ENCODE measurements around the gene YPEL1. TPM values are rescaled to one million over a fixed set of nuclear protein-coding genes. Genes with fewer than 3 reads are reported as not detected.

YPEL1 gene
- total and polyA plus RNA-seq, 2 of the 8 experiments (the other 6 are each of a cell fraction or from before 2014, with no cell fraction given), result 6.0 to 6.7 TPM

DNA sequence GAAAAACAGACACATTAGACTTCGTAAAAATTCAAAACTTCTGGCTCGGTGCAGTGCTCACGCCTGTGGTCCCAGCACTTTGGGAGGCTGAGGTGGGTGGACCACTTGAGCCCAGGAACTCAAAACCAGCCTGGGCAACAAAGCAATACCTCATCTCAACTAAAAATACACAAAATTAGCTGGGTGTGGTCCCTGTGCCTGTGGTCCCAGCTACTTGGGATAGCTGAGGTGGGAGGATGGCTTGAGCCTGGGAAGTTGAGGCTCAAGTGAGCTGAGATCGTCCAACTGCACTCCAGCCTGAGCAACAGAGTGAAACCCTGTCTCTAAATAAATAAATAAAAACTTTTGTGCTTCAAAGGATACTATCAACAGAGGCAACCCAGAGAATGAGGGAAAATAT, 23.7 kb downstream of the YPEL1 start:
- Histone ChIP-seq H4K91ac (replicated peaks; ENCODE audit: insufficient read length, low read length) (no peak overlapping the region), H2BK20ac (ENCODE audit: low read length) (no peak overlapping the region), H3K9me3 (ENCODE audit: insufficient read depth in 2 of 2, low read depth in 1 of 2, low read length in 1 of 2) (no peaks in the 10 kb centered on the region), H3K14ac (ENCODE audit: insufficient read length) (no peak overlapping the region), H4K5ac (ENCODE audit: insufficient read length, low read depth, low read length) (no peak overlapping the region), H2AK5ac (ENCODE audit: low read depth, low read length) (no peak overlapping the region), H3K27me3 (replicated peaks in 1 of 4; ENCODE audit: control insufficient read depth in 3 of 4, extremely low read depth in 1 of 4, insufficient read depth in 3 of 4, low read length in 3 of 4) (no peaks in the 10 kb centered on the region), H2BK120ac (replicated peaks; ENCODE audit: low read depth, low read length) (no peak overlapping the region), H2BK5ac (ENCODE audit: low read depth, low read length) (no peak overlapping the region), H3K79me2 (ENCODE audit: control insufficient read depth in 1 of 2, insufficient read depth in 2 of 2, low read length in 2 of 2) (no peaks in the 10 kb centered on the region), H3K79me1 (ENCODE audit: low read depth, low read length) (no peaks in the 10 kb centered on the region), H3K23me2 (ENCODE audit: low read depth, low read length) (no peaks in the 10 kb centered on the region), H3K27ac (ENCODE audit: low read depth, low read length) (no peak overlapping the region), H4K8ac (ENCODE audit: extremely low read depth, insufficient read depth, low read length) (no peak overlapping the region), H4K20me1 (replicated peaks in 1 of 2; ENCODE audit: control insufficient read depth in 1 of 2, insufficient read depth in 2 of 2, low read length in 2 of 2) (peaks cover 0 to 10% of the 10 kb centered on the region in 2 experiments), H3K4me1 (replicated peaks in 1 of 4; ENCODE audit: control insufficient read depth in 3 of 4, insufficient read depth in 4 of 4, low read length in 3 of 4) (no peaks in the 10 kb centered on the region), H3K23ac (ENCODE audit: insufficient read length) (no peak overlapping the region), H2AFZ (ENCODE audit: low read length) (no peak overlapping the region), H3K9ac (replicated peaks in 1 of 4; ENCODE audit: extremely low read depth in 1 of 4, low read depth in 3 of 4, low read length in 3 of 4) (no peak overlapping the region), H3K18ac (ENCODE audit: extremely low read depth, low read length) (no peak overlapping the region), H3K4ac (replicated peaks; ENCODE audit: insufficient read length, low read depth, low read length) (no peak overlapping the region), H3K4me2 (ENCODE audit: insufficient read depth in 1 of 2, low read depth in 2 of 2, low read length in 2 of 2) (no peak overlapping the region), H2BK12ac (ENCODE audit: low read depth, low read length) (no peak overlapping the region), H3K56ac (replicated peaks; ENCODE audit: insufficient read length, low read depth, low read length) (no peak overlapping the region), H2BK15ac (ENCODE audit: low read length) (no peak overlapping the region), H3K4me3 (ENCODE audit: extremely low read depth in 1 of 4, insufficient read depth in 2 of 4, low read depth in 3 of 4, low read length in 4 of 4) (no peak overlapping the region), H3K36me3 (ENCODE audit: control insufficient read depth in 2 of 4, insufficient read depth in 4 of 4, low read length in 3 of 4) (peaks cover 0 to 5% (median 3%) of the 10 kb centered on the region in 4 experiments; a peak in 2 of 8 replicates)
- POLR2A ChIA-PET (ENCODE audit: partially characterized antibody), result interaction anchor here (1.1 kb wide), 1 partner anchor 9 kb away, joined by 3 read pairs; no protein-coding TSS in a partner anchor
- DNase-seq (ENCODE audit: low read depth in 1 of 2, low spot score in 2 of 2) (no peak), FAIRE-seq (no peak)
- WGBS, 2 experiments (ENCODE audit: extremely low coverage in 1 of 2, insufficient coverage in 1 of 2, insufficient read length in 1 of 2, insufficient replicate concordance in 2 of 2, low coverage in 1 of 2, low lambda C conversion rate in 2 of 2, missing lambda C conversion rate in 1 of 2), result 92% methylated on average over 4 of the region's 4 CpGs; no CpG with 5 or more reads in 1 of the 2 experiments
- CTCF ChIA-PET (ENCODE audit: partially characterized antibody), result interaction anchor here (0.7 to 2.9 kb wide), 3 partner anchors 9 to 226 kb away, joined by 3 to 11 read pairs (median 3); no protein-coding TSS in a partner anchor
- TF ChIP-seq CHD2 (IDR thresholded peaks at IDR 0.05; ENCODE audit: low read length) (no peak), SP1 (IDR thresholded peaks at IDR 0.05; ENCODE audit: low read depth, low read length) (no peak), SP2 (IDR thresholded peaks at IDR 0.05; ENCODE audit: low read length) (no peak), BACH1 (IDR thresholded peaks at IDR 0.05; ENCODE audit: low read length) (no peak), RFX5 (IDR thresholded peaks at IDR 0.05; ENCODE audit: borderline replicate concordance, low read depth, low read length) (no peak), POU5F1 (IDR thresholded peaks at IDR 0.05; ENCODE audit: low read depth, low read length) (no peak), SIRT6 (IDR thresholded peaks at IDR 0.05; ENCODE audit: low read length) (no peak), CBX8 (IDR thresholded peaks at IDR 0.05; ENCODE audit: borderline replicate concordance, low read depth, low read length) (no peak), SRF (IDR thresholded peaks at IDR 0.05; ENCODE audit: low read depth, low read length) (no peak), FOSL1 (IDR thresholded peaks at IDR 0.05; ENCODE audit: insufficient read depth, low read depth, low read length) (no peak), BRCA1 (IDR thresholded peaks at IDR 0.05; ENCODE audit: low read depth, low read length) (no peak), CTBP2 (IDR thresholded peaks at IDR 0.05; ENCODE audit: borderline replicate concordance, insufficient read depth, insufficient read length, low read length) (no peak), SP4 (IDR thresholded peaks at IDR 0.05; ENCODE audit: low read length) (no peak), ZNF274 (IDR thresholded peaks at IDR 0.05; ENCODE audit: borderline replicate concordance, extremely low read depth, low read length) (no peak), TAF1 (IDR thresholded peaks at IDR 0.05; ENCODE audit: low read depth, low read length) (no peak)
- TF ChIP-seq, protein P1, sequence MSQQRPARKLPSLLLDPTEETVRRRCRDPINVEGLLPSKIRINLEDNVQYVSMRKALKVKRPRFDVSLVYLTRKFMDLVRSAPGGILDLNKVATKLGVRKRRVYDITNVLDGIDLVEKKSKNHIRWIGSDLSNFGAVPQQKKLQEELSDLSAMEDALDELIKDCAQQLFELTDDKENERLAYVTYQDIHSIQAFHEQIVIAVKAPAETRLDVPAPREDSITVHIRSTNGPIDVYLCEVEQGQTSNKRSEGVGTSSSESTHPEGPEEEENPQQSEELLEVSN (IDR thresholded peaks at IDR 0.05), result no peak

Measured in H1 (cell line).